Stomach smooth muscle (tissue), 2 donors: ENCODE measurements around the gene GRK4.
A peak's percentile ranks its signal among the peaks of the same experiment; 100 is the strongest.

Source experiments
- H3K27ac ChIP-seq: one replicate; pipeline ENCODE4 v1.7.0; 2013; ENCODE audit warnings: mild to moderate bottlenecking, low read length, inconsistent platforms
- H3K27me3 ChIP-seq, 2 donors: one replicate each; pipeline ENCODE4 v1.7.0; 2013; ENCODE audit warnings: low read length in 2 of 2; ENCODE audit not compliant: insufficient read depth in 2 of 2, control insufficient read depth in 1 of 2
- H3K36me3 ChIP-seq, 2 donors: one replicate each; pipeline ENCODE4 v1.7.0; 2013; ENCODE audit warnings: low read length in 2 of 2; ENCODE audit not compliant: control insufficient read depth in 2 of 2, insufficient read depth in 2 of 2
- H3K4me1 ChIP-seq: one replicate; pipeline ENCODE4 v1.7.0; 2013; ENCODE audit warnings: low read length; ENCODE audit not compliant: control insufficient read depth, insufficient read depth
- H3K4me3 ChIP-seq, 2 donors: one replicate each; pipeline ENCODE4 v1.7.0; 2013; ENCODE audit warnings: low read length in 2 of 2
- H3K9ac ChIP-seq, 2 donors: one replicate each; pipeline ENCODE4 v1.7.0; 2013; ENCODE audit warnings: low read length in 2 of 2, mild to moderate bottlenecking in 1 of 2
- H3K9me3 ChIP-seq, 2 donors: one replicate each; pipeline ENCODE4 v1.7.0; 2013; ENCODE audit warnings: low read length in 2 of 2; ENCODE audit not compliant: control insufficient read depth in 2 of 2
- donor health status: healthy.
- donor health status: Pancreatic carcinoma.

Gene GRK4

GRCh38 chr4:3069661-3070199 is 106.4 kb downstream of the GRK4 start:
- Histone ChIP-seq H3K27me3 (no peaks in the 10 kb centered on the region), H3K4me3 (no peak overlapping the region), H3K9ac (no peak overlapping the region), H3K4me1 (peaks cover 6% of the 10 kb centered on the region), H3K36me3 (no peaks in the 10 kb centered on the region), H3K9me3 (no peaks in the 10 kb centered on the region), H3K27ac (no peak overlapping the region)

- Histone ChIP-seq H3K4me3 (no peak overlapping the region), H3K9ac (no peak overlapping the region), H3K27me3 (no peaks in the 10 kb centered on the region), H3K27ac (no peak overlapping the region), H3K36me3 (no peaks in the 10 kb centered on the region), H3K4me1 (peaks cover 10% of the 10 kb centered on the region), H3K9me3 (no peaks in the 10 kb centered on the region)
Observed at GRCh38 chr4:3070709-3071500, 107.5 kb downstream of the GRK4 start.

GRCh38 chr4:3071811-3072210 is 108.4 kb downstream of the GRK4 start:
- H3K36me3 ChIP-seq = no peaks in the 10 kb centered on the region
- no peaks in the 10 kb centered on the region for H3K9me3 ChIP-seq
- H3K27me3 ChIP-seq = no peaks in the 10 kb centered on the region
- H3K4me1 ChIP-seq = peaks cover 13% of the 10 kb centered on the region
- H3K4me3 ChIP-seq = no peak overlapping the region
- H3K27ac ChIP-seq = no peak overlapping the region
- no peak overlapping the region for H3K9ac ChIP-seq

GRCh38 chr4:3073158-3074077 is 110.0 kb downstream of the GRK4 start:
- Histone ChIP-seq H3K4me1 (peaks cover 17% of the 10 kb centered on the region), H3K4me3 (peak overlapping the region; percentile 64 to 73), H3K36me3 (no peaks in the 10 kb centered on the region), H3K27me3 (no peaks in the 10 kb centered on the region), H3K9ac (peak overlapping the region; percentile 23 to 47), H3K9me3 (no peaks in the 10 kb centered on the region), H3K27ac (no peak overlapping the region)

- peak within 1 kb of the TSS; percentile 84 to 87 for H3K9ac ChIP-seq
- H3K4me1 ChIP-seq = peaks cover 17% of the 10 kb centered on the region
- H3K27me3 ChIP-seq = no peaks in the 10 kb centered on the region
- H3K4me3 ChIP-seq = peak within 1 kb of the TSS; percentile 77 to 92
- H3K36me3 ChIP-seq = no peaks in the 10 kb centered on the region
- no peaks in the 10 kb centered on the region for H3K9me3 ChIP-seq
- H3K27ac ChIP-seq = peak within 1 kb of the TSS; percentile 55
Observed at GRCh38 chr4:3074078-3074845, 110.9 kb downstream of the GRK4 start, which contains the start of the genes HTT and HTT-AS. Gene HTT, plus strand, starts transcription at chr4:3074681. Its CDS starts 145 bp downstream, at chr4:3074826. Gene HTT-AS, minus strand, starts transcription at chr4:3074538.

- Histone ChIP-seq H3K4me3 (peak overlapping the region; percentile 77 to 92), H3K4me1 (peaks cover 17% of the 10 kb centered on the region), H3K9me3 (no peaks in the 10 kb centered on the region), H3K27me3 (no peaks in the 10 kb centered on the region), H3K27ac (peak overlapping the region; percentile 55), H3K36me3 (no peaks in the 10 kb centered on the region), H3K9ac (peak overlapping the region; percentile 84 to 87)
Observed at GRCh38 chr4:3074846-3075651, 111.7 kb downstream of the GRK4 start.

- Histone ChIP-seq H3K27ac (no peak overlapping the region), H3K4me1 (peaks cover 17% of the 10 kb centered on the region), H3K27me3 (no peaks in the 10 kb centered on the region), H3K9ac (peak overlapping the region; percentile 48 to 84), H3K36me3 (no peaks in the 10 kb centered on the region), H3K9me3 (no peaks in the 10 kb centered on the region), H3K4me3 (peak overlapping the region; percentile 77 to 85)
Observed at GRCh38 chr4:3075652-3075981, 112.2 kb downstream of the GRK4 start.

- Histone ChIP-seq H3K36me3 (no peaks in the 10 kb centered on the region), H3K4me1 (peaks cover 18% of the 10 kb centered on the region), H3K27ac (no peak overlapping the region), H3K27me3 (no peaks in the 10 kb centered on the region), H3K9me3 (no peaks in the 10 kb centered on the region), H3K4me3 (no peak overlapping the region), H3K9ac (no peak overlapping the region)
Observed at GRCh38 chr4:3077796-3078195, 114.4 kb downstream of the GRK4 start.

- Histone ChIP-seq H3K4me1 (peaks cover 14% of the 10 kb centered on the region), H3K36me3 (no peaks in the 10 kb centered on the region), H3K27me3 (no peaks in the 10 kb centered on the region), H3K27ac (no peak overlapping the region), H3K9ac (no peak overlapping the region), H3K4me3 (no peak overlapping the region), H3K9me3 (no peaks in the 10 kb centered on the region)
Observed at GRCh38 chr4:3079694-3080123, 116.3 kb downstream of the GRK4 start.
